NB4 (cell line): ENCODE data around the gene GSC2.

Source experiments
- MYC ChIP-seq: IDR thresholded peaks from 2 replicates; pipeline ENCODE4 v1.6.1; 2011; ENCODE audit warnings: low read depth, low read length
- POLR2A ChIP-seq: IDR thresholded peaks from 2 replicates; pipeline ENCODE4 v1.6.1; 2011; ENCODE audit warnings: mild to moderate bottlenecking; ENCODE audit not compliant: insufficient read length; ENCODE audit errors: extremely low read depth
- TF ChIP-seq, protein P1 (sequence below): IDR thresholded peaks from one replicate; pipeline ENCODE4 v1.5.1; 2012; ENCODE audit warnings: low read depth, low read length
- TF ChIP-seq, protein P2 (sequence below): IDR thresholded peaks from 2 replicates; pipeline ENCODE4 v1.6.1; 2011; ENCODE audit warnings: low read depth, low read length

- TF ChIP-seq, protein P1, sequence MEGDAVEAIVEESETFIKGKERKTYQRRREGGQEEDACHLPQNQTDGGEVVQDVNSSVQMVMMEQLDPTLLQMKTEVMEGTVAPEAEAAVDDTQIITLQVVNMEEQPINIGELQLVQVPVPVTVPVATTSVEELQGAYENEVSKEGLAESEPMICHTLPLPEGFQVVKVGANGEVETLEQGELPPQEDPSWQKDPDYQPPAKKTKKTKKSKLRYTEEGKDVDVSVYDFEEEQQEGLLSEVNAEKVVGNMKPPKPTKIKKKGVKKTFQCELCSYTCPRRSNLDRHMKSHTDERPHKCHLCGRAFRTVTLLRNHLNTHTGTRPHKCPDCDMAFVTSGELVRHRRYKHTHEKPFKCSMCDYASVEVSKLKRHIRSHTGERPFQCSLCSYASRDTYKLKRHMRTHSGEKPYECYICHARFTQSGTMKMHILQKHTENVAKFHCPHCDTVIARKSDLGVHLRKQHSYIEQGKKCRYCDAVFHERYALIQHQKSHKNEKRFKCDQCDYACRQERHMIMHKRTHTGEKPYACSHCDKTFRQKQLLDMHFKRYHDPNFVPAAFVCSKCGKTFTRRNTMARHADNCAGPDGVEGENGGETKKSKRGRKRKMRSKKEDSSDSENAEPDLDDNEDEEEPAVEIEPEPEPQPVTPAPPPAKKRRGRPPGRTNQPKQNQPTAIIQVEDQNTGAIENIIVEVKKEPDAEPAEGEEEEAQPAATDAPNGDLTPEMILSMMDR: no peak
- TF ChIP-seq POLR2A (no peak), MYC (no peak)
- TF ChIP-seq, protein P2, sequence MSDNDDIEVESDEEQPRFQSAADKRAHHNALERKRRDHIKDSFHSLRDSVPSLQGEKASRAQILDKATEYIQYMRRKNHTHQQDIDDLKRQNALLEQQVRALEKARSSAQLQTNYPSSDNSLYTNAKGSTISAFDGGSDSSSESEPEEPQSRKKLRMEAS: no peak
Measured at GRCh38 chr22:19169947-19170318, 19.8 kb upstream of the GSC2 start.
